A673 (cell line): ENCODE data around the gene RAP1GAP. TPM values are rescaled to one million over a fixed set of nuclear protein-coding genes. Genes with fewer than 3 reads are reported as not detected.

Experiments used
- BruUV-seq: library from RNA; stranded (reverse); fragments of 400-500 nt; replicated peaks from 2 replicates; lab custom pipeline; 2021; lab: Mats Ljungman, UMichigan
- CTCF ChIA-PET: fragments of 300-600 bp; sonication (Branson Sonifier 250); formaldehyde crosslinking; loops from one replicate; lab custom pipeline; 2022; ENCODE audit warnings: antibody characterized with exemption; lab: Charles Lee
- POLR2A ChIA-PET: fragments of 300-600 bp; sonication (Branson Sonifier 250); formaldehyde crosslinking; loops from one replicate; lab custom pipeline; 2022; ENCODE audit warnings: antibody characterized with exemption; ENCODE audit not compliant: low non-redundant PET; lab: Charles Lee
- DNase-seq: peaks from one replicate; pipeline ENCODE4 v3.0.0-alpha.2; 2015; ENCODE audit warnings: low spot score
- H3K27ac ChIP-seq: fragments of 200-600 bp; sonication (generic); 2 replicates; pipeline ENCODE4 v1.5.1; 2016; ENCODE audit warnings: mixed run types, low read depth, mild to moderate bottlenecking, mixed read lengths, antibody characterized with exemption, low read length; ENCODE audit not compliant: poor library complexity, severe bottlenecking
- H3K27me3 ChIP-seq: fragments of 200-600 bp; sonication (generic); replicated peaks from 2 replicates; pipeline ENCODE4 v1.6.1; 2017; ENCODE audit warnings: mixed run types, low read depth, mild to moderate bottlenecking, mixed read lengths, antibody characterized with exemption, low read length; ENCODE audit not compliant: insufficient read depth, poor library complexity
- H3K36me3 ChIP-seq: fragments of 200-600 bp; sonication (generic); 2 replicates; pipeline ENCODE4 v1.6.1; 2016; ENCODE audit warnings: mixed run types, mild to moderate bottlenecking, mixed read lengths, antibody characterized with exemption, low read length; ENCODE audit not compliant: insufficient read depth, poor library complexity, severe bottlenecking
- H3K4me1 ChIP-seq: fragments of 200-600 bp; sonication (generic); 2 replicates; pipeline ENCODE4 v1.6.1; 2017; ENCODE audit warnings: mixed run types, mild to moderate bottlenecking, mixed read lengths, antibody characterized with exemption, low read length; ENCODE audit not compliant: insufficient read depth, poor library complexity, severe bottlenecking
- H3K4me3 ChIP-seq: fragments of 200-600 bp; sonication (generic); 2 replicates; pipeline ENCODE4 v1.5.1; 2016; ENCODE audit warnings: low read depth, mixed run types, mild to moderate bottlenecking, mixed read lengths, low read length; ENCODE audit not compliant: poor library complexity, severe bottlenecking
- H3K9me3 ChIP-seq: fragments of 200-600 bp; sonication (generic); 2 replicates; pipeline ENCODE4 v1.6.1; 2016; ENCODE audit warnings: mixed run types, low read depth, mild to moderate bottlenecking, mixed read lengths, antibody characterized with exemption, low read length; ENCODE audit not compliant: poor library complexity, severe bottlenecking
- EZH2 ChIP-seq: fragments of 200-600 bp; sonication (generic); IDR thresholded peaks from 2 replicates; pipeline ENCODE4 v1.6.1; 2017; ENCODE audit warnings: borderline replicate concordance, low read depth, mild to moderate bottlenecking, mixed read lengths, antibody characterized with exemption, low read length; ENCODE audit not compliant: poor library complexity, severe bottlenecking
- intact Hi-C: fragments of 100-400 bp; cut with micrococcal nuclease; formaldehyde crosslinking; loops from one replicate; pipeline ENCODE4 v1.10.0; 2022; ENCODE audit not compliant: unreplicated experiment
- total RNA-seq: library from RNA; stranded (reverse); gene quantifications from 2 replicates; pipeline ENCODE4 v1.2.3, GENCODE V29; 2021
- TF ChIP-seq, protein P1 (sequence below): fragments of 300-800, 200-600 bp; sonication (generic); conservative IDR thresholded peaks from 2 replicates; pipeline ENCODE4 v1.5.1; 2017; ENCODE audit warnings: low read depth, mild to moderate bottlenecking, antibody characterized with exemption, low read length, moderate library complexity, mixed read lengths

The RAP1GAP gene
- total RNA-seq, 1 experiment from 2014 or later: 37.7 TPM

DNA sequence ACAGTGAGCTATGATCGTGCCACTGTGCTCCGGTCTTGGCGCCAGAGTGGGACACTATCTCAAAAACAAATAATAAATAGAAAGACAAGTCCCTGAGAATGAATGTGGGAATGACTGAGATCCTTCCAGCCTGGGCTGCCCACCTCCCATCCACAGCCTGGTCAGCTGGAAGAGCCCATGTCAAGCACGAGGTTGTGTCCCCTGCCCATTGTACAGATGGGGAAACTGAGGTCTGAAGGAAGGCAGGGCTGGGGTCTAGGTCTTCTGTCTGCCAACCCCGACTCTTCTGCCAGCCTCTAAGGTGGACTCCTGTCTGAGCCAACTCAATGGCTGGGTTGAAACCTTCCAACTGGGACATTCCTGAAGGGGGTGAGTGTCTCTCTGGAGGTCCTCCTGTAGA, 79.5 kb downstream of the RAP1GAP start:
- Histone ChIP-seq H3K4me1 (peaks cover 49% of the 10 kb centered on the region), H3K36me3 (no peaks in the 10 kb centered on the region), H3K27me3 (no peaks in the 10 kb centered on the region), H3K9me3 (no peaks in the 10 kb centered on the region), H3K27ac (peak overlapping the region; percentile 73), H3K4me3 (no peak overlapping the region)
- no peak for DNase-seq
- CTCF ChIA-PET: no interaction called here
- TF ChIP-seq, protein P1, sequence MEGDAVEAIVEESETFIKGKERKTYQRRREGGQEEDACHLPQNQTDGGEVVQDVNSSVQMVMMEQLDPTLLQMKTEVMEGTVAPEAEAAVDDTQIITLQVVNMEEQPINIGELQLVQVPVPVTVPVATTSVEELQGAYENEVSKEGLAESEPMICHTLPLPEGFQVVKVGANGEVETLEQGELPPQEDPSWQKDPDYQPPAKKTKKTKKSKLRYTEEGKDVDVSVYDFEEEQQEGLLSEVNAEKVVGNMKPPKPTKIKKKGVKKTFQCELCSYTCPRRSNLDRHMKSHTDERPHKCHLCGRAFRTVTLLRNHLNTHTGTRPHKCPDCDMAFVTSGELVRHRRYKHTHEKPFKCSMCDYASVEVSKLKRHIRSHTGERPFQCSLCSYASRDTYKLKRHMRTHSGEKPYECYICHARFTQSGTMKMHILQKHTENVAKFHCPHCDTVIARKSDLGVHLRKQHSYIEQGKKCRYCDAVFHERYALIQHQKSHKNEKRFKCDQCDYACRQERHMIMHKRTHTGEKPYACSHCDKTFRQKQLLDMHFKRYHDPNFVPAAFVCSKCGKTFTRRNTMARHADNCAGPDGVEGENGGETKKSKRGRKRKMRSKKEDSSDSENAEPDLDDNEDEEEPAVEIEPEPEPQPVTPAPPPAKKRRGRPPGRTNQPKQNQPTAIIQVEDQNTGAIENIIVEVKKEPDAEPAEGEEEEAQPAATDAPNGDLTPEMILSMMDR: no peak
- TF ChIP-seq EZH2: no peak
- POLR2A ChIA-PET: interaction anchor here (0.6 kb wide), 1 partner anchor 91 kb away, joined by 13 read pairs; no protein-coding TSS in a partner anchor
- intact Hi-C loops: loop anchor here (5.0 to 10.0 kb wide), 2 partner anchors 217 to 335 kb away; no protein-coding TSS in a partner anchor
- BruUV-seq: no TSS peak

DNA sequence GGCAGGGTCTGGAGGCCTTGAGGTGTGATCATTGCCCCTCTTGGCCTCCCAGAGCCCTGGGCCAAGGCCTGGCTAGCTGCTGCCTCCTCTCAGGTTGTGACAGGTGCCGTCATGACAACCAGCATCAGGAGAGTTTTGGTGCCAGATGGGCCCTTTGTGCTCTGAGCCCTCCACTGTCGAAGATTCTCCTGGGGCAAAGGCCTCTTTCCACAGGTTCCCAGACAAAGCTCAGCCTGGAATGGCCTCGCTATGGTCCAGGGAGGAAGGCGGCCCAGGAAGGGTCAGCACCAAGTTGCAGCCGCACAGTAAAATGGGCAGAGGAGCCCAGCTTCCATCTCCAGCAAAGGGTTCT, 81.6 kb downstream of the RAP1GAP start:
- ChIA-PET CTCF (no interaction called here), POLR2A (no interaction called here)
- Histone ChIP-seq H3K27ac (no peak overlapping the region), H3K4me1 (peaks cover 49% of the 10 kb centered on the region), H3K27me3 (no peaks in the 10 kb centered on the region), H3K9me3 (no peaks in the 10 kb centered on the region), H3K4me3 (no peak overlapping the region), H3K36me3 (no peaks in the 10 kb centered on the region)
- DNase-seq: no peak
- TF ChIP-seq, protein P1: no peak
- no peak for TF ChIP-seq EZH2
- intact Hi-C loops: no loop called here
- no TSS peak for BruUV-seq

DNA sequence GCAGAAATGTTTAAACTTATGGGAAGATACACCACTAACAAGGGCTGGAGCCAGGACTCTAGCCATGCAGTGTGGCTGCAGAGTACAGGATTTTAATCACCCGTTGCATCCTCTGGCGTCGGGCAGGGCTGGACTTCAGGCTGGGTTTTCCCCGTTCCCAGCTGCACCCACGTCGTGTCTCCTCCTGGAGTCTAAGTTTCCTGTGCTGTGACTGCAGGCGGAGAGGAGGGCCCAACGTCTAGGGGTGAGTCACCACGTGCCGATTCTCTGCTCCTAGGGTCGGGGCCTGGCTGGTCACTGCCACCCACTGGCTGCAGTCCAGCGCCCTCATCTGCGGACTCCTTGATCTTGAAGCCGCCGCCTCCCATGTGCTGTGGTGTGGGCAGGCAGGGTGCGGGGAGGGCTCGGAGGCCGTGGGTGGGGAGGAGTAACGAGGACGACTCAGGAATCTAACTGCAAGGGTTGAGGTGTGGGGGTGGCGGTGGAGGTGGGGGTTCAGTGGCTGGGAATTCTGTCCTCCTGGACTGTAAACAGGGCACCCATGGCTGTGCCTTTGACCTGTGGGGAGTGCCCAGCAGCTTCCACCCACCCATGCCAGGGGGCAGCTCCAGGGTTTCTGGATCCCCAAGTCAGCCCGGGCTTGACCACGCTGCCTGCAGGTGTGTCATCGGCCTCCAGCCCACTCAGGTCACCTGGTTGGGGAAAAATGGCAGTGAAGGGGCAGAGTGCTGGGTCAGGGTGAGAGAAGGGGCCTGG, 82.1 kb downstream of the RAP1GAP start:
- intact Hi-C loops: no loop called here
- Histone ChIP-seq H3K27ac (no peak overlapping the region), H3K9me3 (no peaks in the 10 kb centered on the region), H3K4me3 (no peak overlapping the region), H3K36me3 (no peaks in the 10 kb centered on the region), H3K4me1 (peaks cover 49% of the 10 kb centered on the region), H3K27me3 (no peaks in the 10 kb centered on the region)
- peak; percentile 58 for DNase-seq
- no TSS peak for BruUV-seq
- TF ChIP-seq, protein P1: no peak
- TF ChIP-seq EZH2: no peak
- ChIA-PET POLR2A (no interaction called here), CTCF (no interaction called here)
